B cell (primary cell): ENCODE results near the gene ANK2. TPM values are rescaled to one million over a fixed set of nuclear protein-coding genes. Genes with fewer than 3 reads are reported as not detected.

Source experiments
- ATAC-seq: fragments of 200-7000 bp; cut with Tn5 transposase; one replicate; pipeline ENCODE4 v1.10.0; 2021; ENCODE audit warnings: low read depth, mild to moderate bottlenecking, moderate number of reproducible peaks, moderate library complexity
- CTCF ChIA-PET: fragments of 350-600 bp; sonication (Branson Sonifier 250); formaldehyde crosslinking; loops from one replicate; lab custom pipeline; 2021; ENCODE audit warnings: antibody characterized with exemption, inconsistent platforms; lab: Charles Lee
- POLR2A ChIA-PET: fragments of 350-600 bp; sonication (Branson Sonifier 250); formaldehyde crosslinking; loops from one replicate; lab custom pipeline; 2021; ENCODE audit warnings: antibody characterized with exemption; lab: Charles Lee
- DNase-seq: peaks from one replicate; pipeline ENCODE4 v3.0.0; 2013
- H2AFZ ChIP-seq: 2 replicates; pipeline ENCODE4 v1.6.1; 2012; ENCODE audit warnings: mild to moderate bottlenecking, low read depth, low read length; ENCODE audit not compliant: insufficient read depth, poor library complexity, severe bottlenecking
- H3K27ac ChIP-seq, 2 donors: 1 replicate in 1 of 2; 2 replicates in 1 of 2; pipeline ENCODE4 v1.5.1; 2012 to 2013; ENCODE audit warnings: low read length in 2 of 2, mild to moderate bottlenecking in 2 of 2, moderate library complexity in 1 of 2
- H3K27me3 ChIP-seq, 4 experiments: fragments of 200-600 bp in 1 of 4; sonication (generic) in 1 of 4; replicated peaks in 1 of 4; 1 replicate in 2 of 4; 2 replicates in 2 of 4; pipeline versions ENCODE4 v1.6.1 to v1.7.0; 2013 to 2016; ENCODE audit warnings: low read length in 3 of 4, mild to moderate bottlenecking in 2 of 4, mixed read lengths in 1 of 4, moderate library complexity in 1 of 4; ENCODE audit not compliant: insufficient read depth in 4 of 4, control insufficient read depth in 3 of 4; ENCODE audit errors: control extremely low read depth in 1 of 4
- H3K36me3 ChIP-seq, 2 experiments: replicated peaks in 1 of 2; 1 replicate in 1 of 2; 2 replicates in 1 of 2; pipeline versions ENCODE4 v1.6.1 to v1.7.1; 2013; ENCODE audit warnings: low read length in 1 of 2; ENCODE audit not compliant: insufficient read depth in 2 of 2, control insufficient read depth in 1 of 2; ENCODE audit errors: control extremely low read depth in 1 of 2, extremely low read depth in 1 of 2
- H3K4me1 ChIP-seq, 2 donors: fragments of 200-600 bp in 1 of 2; sonication (generic) in 1 of 2; 1 replicate in 1 of 2; 2 replicates in 1 of 2; pipeline versions ENCODE4 v1.5.1 to v1.6.1; 2013 to 2017; ENCODE audit warnings: low read length in 2 of 2; ENCODE audit not compliant: control insufficient read depth in 2 of 2, insufficient read depth in 2 of 2
- H3K4me2 ChIP-seq: replicated peaks from 2 replicates; pipeline ENCODE3; 2012; ENCODE audit warnings: mild to moderate bottlenecking, low read depth, low read length; ENCODE audit not compliant: poor library complexity, severe bottlenecking
- H3K4me3 ChIP-seq, 5 experiments: fragments of 200-600 bp in 1 of 5; sonication (generic) in 1 of 5; 1 replicate in 3 of 5; 2 replicates in 2 of 5; pipeline versions ENCODE4 v1.5.1 to v1.7.0; 2011 to 2016; ENCODE audit warnings: low read length in 4 of 5, mild to moderate bottlenecking in 4 of 5, low read depth in 2 of 5, control low read depth in 1 of 5, moderate library complexity in 1 of 5; ENCODE audit not compliant: insufficient read depth in 1 of 5; ENCODE audit errors: control extremely low read depth in 1 of 5, extremely low read depth in 1 of 5
- H3K79me2 ChIP-seq: fragments of 200-600 bp; sonication (generic); one replicate; pipeline ENCODE4 v1.6.0; 2016; ENCODE audit warnings: low read length; ENCODE audit not compliant: control insufficient read depth, insufficient read depth
- H3K9ac ChIP-seq: fragments of 200-600 bp; sonication (generic); 2 replicates; pipeline ENCODE4 v1.6.1; 2017; ENCODE audit warnings: mild to moderate bottlenecking, low read length, moderate library complexity
- H3K9me3 ChIP-seq, 3 donors: one replicate each; pipeline versions ENCODE4 v1.6.1 to v1.7.1; 2013; ENCODE audit warnings: low read length in 2 of 3; ENCODE audit not compliant: control insufficient read depth in 2 of 3, insufficient read depth in 1 of 3; ENCODE audit errors: control extremely low read depth in 1 of 3
- H4K20me1 ChIP-seq: 2 replicates; pipeline ENCODE4 v1.6.0; 2012; ENCODE audit warnings: mild to moderate bottlenecking, low read length; ENCODE audit not compliant: insufficient read depth, control insufficient read depth, poor library complexity, severe bottlenecking
- H3K27ac Mint-ChIP-seq: one replicate; pipeline ENCODE4 v1.8.0; 2021; ENCODE audit warnings: mixed read lengths
- H3K27me3 Mint-ChIP-seq: one replicate; pipeline ENCODE4 v1.8.0; 2021; ENCODE audit warnings: mixed read lengths
- H3K4me1 Mint-ChIP-seq: one replicate; pipeline ENCODE4 v1.8.0; 2021; ENCODE audit warnings: mixed read lengths
- H3K4me3 Mint-ChIP-seq: one replicate; pipeline ENCODE4 v1.8.0; 2021; ENCODE audit warnings: mixed read lengths
- H3K9me3 Mint-ChIP-seq: one replicate; pipeline ENCODE4 v1.8.0; 2022; ENCODE audit warnings: mixed read lengths; ENCODE audit not compliant: insufficient read depth
- EZH2 ChIP-seq: IDR thresholded peaks from 2 replicates; pipeline ENCODE4 v1.6.1; 2012; ENCODE audit warnings: borderline replicate concordance, low read depth, mild to moderate bottlenecking, moderate library complexity, low read length; ENCODE audit not compliant: insufficient read depth, poor library complexity, severe bottlenecking
- WGBS: methylation state at CpG from one replicate; pipeline ENCODE4 v1.1.5; 2013; ENCODE audit warnings: missing lambda C conversion rate; ENCODE audit not compliant: insufficient coverage; 5-methylcytosine and 5-hydroxymethylcytosine counted together
- intact Hi-C: fragments of 100-400 bp; cut with micrococcal nuclease; formaldehyde crosslinking; loops from one replicate; pipeline ENCODE4 v1.10.0; 2022
- polyA plus RNA-seq: library from polyadenylated mRNA; depleted of rRNA; stranded (reverse); fragments of >200 nt; gene quantifications from 2 replicates; pipeline ENCODE4 v1.2.3, GENCODE V29; 2012
- total RNA-seq, 2 donors: library from RNA; stranded (reverse); fragments of 120-200 nt in 1 of 2; gene quantifications; 1 replicate in 1 of 2; 2 replicates in 1 of 2; pipeline versions ENCODE4 v1.2.3 to v1.2.4, GENCODE V29; 2013 to 2022
- TF ChIP-seq, protein P1 (sequence below): fragments of 200-600 bp; IDR thresholded peaks from one replicate; pipeline ENCODE4 v1.8.0; 2022; ENCODE audit warnings: antibody characterized with exemption, mild to moderate bottlenecking

Gene ANK2
- total and polyA plus RNA-seq, 2 donors (not counting 1 experiment from before 2014, with no cell fraction given) = 0.16 to 3.6 TPM

DNA sequence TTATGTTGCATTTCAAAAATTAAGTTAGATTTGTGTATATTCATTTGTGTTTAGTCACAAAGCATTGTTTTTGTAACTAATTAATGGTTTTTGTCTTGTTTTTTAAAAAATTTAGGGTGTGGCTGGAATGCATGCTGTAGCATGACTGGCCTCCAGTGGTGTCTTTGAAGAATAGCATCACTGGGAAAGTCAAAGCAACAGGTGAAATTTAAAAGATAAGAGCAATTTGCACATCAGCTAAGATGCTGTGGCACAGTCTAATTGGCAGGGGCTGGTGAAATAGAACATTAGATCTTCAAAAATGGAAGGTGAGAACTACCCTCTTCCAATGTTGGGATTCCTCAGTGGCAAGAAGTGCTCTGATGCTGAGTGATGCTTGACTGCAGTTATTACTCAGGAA, 45.3 kb downstream of the ANK2 start:
- TF ChIP-seq, protein P1, sequence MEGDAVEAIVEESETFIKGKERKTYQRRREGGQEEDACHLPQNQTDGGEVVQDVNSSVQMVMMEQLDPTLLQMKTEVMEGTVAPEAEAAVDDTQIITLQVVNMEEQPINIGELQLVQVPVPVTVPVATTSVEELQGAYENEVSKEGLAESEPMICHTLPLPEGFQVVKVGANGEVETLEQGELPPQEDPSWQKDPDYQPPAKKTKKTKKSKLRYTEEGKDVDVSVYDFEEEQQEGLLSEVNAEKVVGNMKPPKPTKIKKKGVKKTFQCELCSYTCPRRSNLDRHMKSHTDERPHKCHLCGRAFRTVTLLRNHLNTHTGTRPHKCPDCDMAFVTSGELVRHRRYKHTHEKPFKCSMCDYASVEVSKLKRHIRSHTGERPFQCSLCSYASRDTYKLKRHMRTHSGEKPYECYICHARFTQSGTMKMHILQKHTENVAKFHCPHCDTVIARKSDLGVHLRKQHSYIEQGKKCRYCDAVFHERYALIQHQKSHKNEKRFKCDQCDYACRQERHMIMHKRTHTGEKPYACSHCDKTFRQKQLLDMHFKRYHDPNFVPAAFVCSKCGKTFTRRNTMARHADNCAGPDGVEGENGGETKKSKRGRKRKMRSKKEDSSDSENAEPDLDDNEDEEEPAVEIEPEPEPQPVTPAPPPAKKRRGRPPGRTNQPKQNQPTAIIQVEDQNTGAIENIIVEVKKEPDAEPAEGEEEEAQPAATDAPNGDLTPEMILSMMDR = peak; percentile 13
- no peak for TF ChIP-seq EZH2
- no peaks in the 10 kb centered on the region for H3K79me2 ChIP-seq
- Mint-ChIP-seq H3K4me3 (no peak overlapping the region), H3K27ac (no peak overlapping the region), H3K27me3 (peaks cover 3% of the 10 kb centered on the region), H3K9me3 (no peaks in the 10 kb centered on the region), H3K4me1 (no peaks in the 10 kb centered on the region)
- DNase-seq (no peak), ATAC-seq (no peak)
- H3K36me3 ChIP-seq = no peaks in the 10 kb centered on the region
- intact Hi-C loops = no loop called here
- ChIA-PET CTCF (no interaction called here), POLR2A (no interaction called here)
- no peak overlapping the region for H3K9ac ChIP-seq
- H2AFZ ChIP-seq = no peak overlapping the region
- H3K9me3 ChIP-seq = no peaks in the 10 kb centered on the region
- H3K4me2 ChIP-seq = no peak overlapping the region
- H3K4me1 ChIP-seq = no peaks in the 10 kb centered on the region
- no peak overlapping the region for H3K4me3 ChIP-seq
- no peaks in the 10 kb centered on the region for H3K27me3 ChIP-seq
- no peaks in the 10 kb centered on the region for H4K20me1 ChIP-seq
- H3K27ac ChIP-seq = no peak overlapping the region

DNA sequence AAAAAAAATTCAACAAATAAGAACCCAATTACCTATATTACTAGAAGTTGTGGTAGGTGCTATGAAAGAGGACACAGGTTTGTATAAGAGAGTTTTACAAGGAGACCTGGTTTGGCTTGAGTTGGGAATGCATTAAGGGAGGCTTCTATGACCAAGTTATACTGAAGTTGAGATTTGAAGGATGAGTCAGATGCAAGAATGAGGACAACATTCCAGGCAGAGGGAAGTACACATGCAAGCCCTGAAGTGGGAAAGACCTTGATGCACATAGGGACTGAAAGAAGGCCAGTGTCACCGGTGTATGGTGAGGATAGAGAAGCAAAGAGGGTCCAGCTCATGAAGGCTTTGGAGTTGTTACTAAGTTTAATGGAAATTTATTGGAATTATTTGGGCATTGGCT, 52.2 kb downstream of the ANK2 start:
- intact Hi-C loops = no loop called here
- H3K27ac Mint-ChIP-seq = no peak overlapping the region
- no peak overlapping the region for H3K4me3 Mint-ChIP-seq
- Histone ChIP-seq H3K4me3 (no peak overlapping the region), H3K9ac (no peak overlapping the region), H3K27ac (no peak overlapping the region), H3K4me1 (no peaks in the 10 kb centered on the region), H3K4me2 (no peak overlapping the region), H3K9me3 (no peaks in the 10 kb centered on the region), H3K36me3 (no peaks in the 10 kb centered on the region), H3K79me2 (no peaks in the 10 kb centered on the region), H2AFZ (no peak overlapping the region), H3K27me3 (no peaks in the 10 kb centered on the region), H4K20me1 (no peaks in the 10 kb centered on the region)
- no peak for ATAC-seq
- no peaks in the 10 kb centered on the region for H3K4me1 Mint-ChIP-seq
- WGBS = 100% methylated on average over 1 of the region's 1 CpG
- TF ChIP-seq, protein P1 = no peak
- no peak for TF ChIP-seq EZH2
- ChIA-PET CTCF (no interaction called here), POLR2A (no interaction called here)
- DNase-seq = no peak
- no peaks in the 10 kb centered on the region for H3K27me3 Mint-ChIP-seq
- no peaks in the 10 kb centered on the region for H3K9me3 Mint-ChIP-seq
